Left ventricle myocardium inferior (tissue), 1 donor: Measurements from ENCODE around the gene TEAD4. TPM values are rescaled to one million over a fixed set of nuclear protein-coding genes. Genes with fewer than 3 reads are reported as not detected.

Source experiments
- DNase-seq: peaks from one replicate; pipeline ENCODE4 v3.0.0-alpha.2; 2020
- H3K27ac ChIP-seq: fragments of 200-600 bp; replicated peaks from 2 replicates; pipeline ENCODE4 v1.8.0; 2021
- H3K27me3 ChIP-seq: fragments of 200-600 bp; 2 replicates; pipeline ENCODE4 v1.8.0; 2021; ENCODE audit warnings: low read depth
- H3K36me3 ChIP-seq: fragments of 200-600 bp; 2 replicates; pipeline ENCODE4 v1.8.0; 2021
- H3K4me1 ChIP-seq: fragments of 200-600 bp; 2 replicates; pipeline ENCODE4 v1.8.0; 2021
- H3K4me3 ChIP-seq: fragments of 200-600 bp; 2 replicates; pipeline ENCODE4 v1.8.0; 2021; ENCODE audit warnings: mild to moderate bottlenecking, moderate library complexity
- H3K9me3 ChIP-seq: fragments of 200-600 bp; replicated peaks from 2 replicates; pipeline ENCODE4 v1.8.0; 2021
- CTCF ChIP-seq: fragments of 200-600 bp; IDR thresholded peaks from 2 replicates; pipeline ENCODE4 v1.8.0; 2021; ENCODE audit warnings: antibody characterized with exemption, mild to moderate bottlenecking, borderline replicate concordance
- intact Hi-C: fragments of 100-400 bp; cut with micrococcal nuclease; formaldehyde crosslinking; loops from one replicate; pipeline ENCODE4 v1.11.0; 2022
- total RNA-seq: library from RNA; stranded (reverse); fragmentation: NEBNext Ultra II Directional; extraction: Animal tissue kit (Norgen Biotek cat#: 25700); gene quantifications from one replicate; pipeline ENCODE4 v1.2.1, GENCODE V29; 2021
- donor health status: DM: no; HTN: yes; CAD: no; lungs with severe emphysema.

Gene TEAD4
- total RNA-seq, 1 donor from 2014 or later: 6.7 TPM

- no peaks in the 10 kb centered on the region for H3K36me3 ChIP-seq
- peaks cover 94% of the 10 kb centered on the region for H3K4me1 ChIP-seq
- intact Hi-C loops: no loop called here
- no peaks in the 10 kb centered on the region for H3K9me3 ChIP-seq
- no peaks in the 10 kb centered on the region for H3K27me3 ChIP-seq
- no peak for DNase-seq
- peak overlapping the region; percentile 95 for H3K27ac ChIP-seq
- no peak overlapping the region for H3K4me3 ChIP-seq
- no peak for TF ChIP-seq CTCF
Observed at GRCh38 chr12:3087758-3088650, 128.8 kb downstream of the TEAD4 start.

- no peak overlapping the region for H3K4me3 ChIP-seq
- peaks cover 91% of the 10 kb centered on the region for H3K4me1 ChIP-seq
- H3K27ac ChIP-seq: no peak overlapping the region
- H3K36me3 ChIP-seq: no peaks in the 10 kb centered on the region
- no peaks in the 10 kb centered on the region for H3K27me3 ChIP-seq
- intact Hi-C loops: no loop called here
- no peaks in the 10 kb centered on the region for H3K9me3 ChIP-seq
- DNase-seq: no peak
- no peak for TF ChIP-seq CTCF
Observed at GRCh38 chr12:3089588-3089987, 130.4 kb downstream of the TEAD4 start.

Other genes with a start within 250 kb of the TEAD4 start
- gene FKBP4, start 164.4 kb upstream of the TEAD4 start, total RNA-seq: 57.0 TPM
- 12.4 TPM for gene ITFG2, start 146.7 kb upstream of the TEAD4 start, total RNA-seq
- gene NRIP2, start 124.4 kb upstream of the TEAD4 start, total RNA-seq: 1.2 TPM
- gene TEX52, start 102.4 kb upstream of the TEAD4 start, total RNA-seq: not detected
- gene FOXM1, start 82.2 kb upstream of the TEAD4 start, total RNA-seq: 0.71 TPM
- gene RHNO1, start 82.2 kb upstream of the TEAD4 start, total RNA-seq: 3.6 TPM
- 4.8 TPM for gene TULP3, start 68.5 kb upstream of the TEAD4 start, total RNA-seq
- 305 TPM for gene TSPAN9, start 118.0 kb downstream of the TEAD4 start, total RNA-seq